Endothelial cell of umbilical vein (primary cell): Measurements from ENCODE around the gene OR51D1. TPM values are rescaled to one million over a fixed set of nuclear protein-coding genes. Genes with fewer than 3 reads are reported as not detected.

Source experiments
- BruUV-seq: library from RNA; stranded (reverse); fragments of 400-500 nt; replicated peaks from 2 replicates; lab custom pipeline; 2021; lab: Mats Ljungman, UMichigan
- CTCF ChIA-PET: fragments of 300-600, 350-600 bp; sonication (Branson Sonifier 250); formaldehyde crosslinking; loops from one replicate; lab custom pipeline; 2021; ENCODE audit warnings: antibody characterized with exemption, inconsistent platforms; lab: Charles Lee
- POLR2A ChIA-PET: fragments of 300-600, 350-600 bp; sonication (Branson Sonifier 250); formaldehyde crosslinking; loops from one replicate; lab custom pipeline; 2021; ENCODE audit warnings: antibody characterized with exemption, inconsistent platforms; lab: Charles Lee
- DNase-seq: peaks from one replicate; pipeline ENCODE4 v3.0.0-alpha.2; 2011; ENCODE audit warnings: low read depth, low spot score
- FAIRE-seq: peaks from 2 replicates; lab custom pipeline; 2011; peaks lifted over from hg19 to GRCh38; lab: Jason Lieb, UNC
- H2AFZ ChIP-seq: 2 replicates; pipeline ENCODE4 v1.6.0; 2012; ENCODE audit warnings: low read depth, low read length, control low read depth, inconsistent platforms
- H3K27ac ChIP-seq: 2 replicates; pipeline ENCODE4 v1.5.1; 2011; ENCODE audit warnings: low read depth, mild to moderate bottlenecking, control low read depth, low read length, moderate library complexity; ENCODE audit not compliant: insufficient read depth
- H3K27me3 ChIP-seq, 2 experiments: 2 replicates each; pipeline versions ENCODE4 v1.6.0 to v1.6.1; 2011; ENCODE audit warnings: low read length in 2 of 2, mixed read lengths in 1 of 2; ENCODE audit not compliant: control insufficient read depth in 2 of 2, insufficient read depth in 2 of 2
- H3K36me3 ChIP-seq, 2 experiments: 2 replicates in 1 of 2; 3 replicates in 1 of 2; pipeline ENCODE4 v1.5.1; 2011; ENCODE audit warnings: low read length in 2 of 2, mild to moderate bottlenecking in 1 of 2, moderate library complexity in 1 of 2; ENCODE audit not compliant: control insufficient read depth in 2 of 2, insufficient read depth in 2 of 2; ENCODE audit errors: extremely low read depth in 1 of 2
- H3K4me1 ChIP-seq: 3 replicates; pipeline ENCODE4 v1.5.1; 2011; ENCODE audit warnings: mild to moderate bottlenecking, low read length; ENCODE audit not compliant: control insufficient read depth, insufficient read depth; ENCODE audit errors: extremely low read depth
- H3K4me2 ChIP-seq: 2 replicates; pipeline ENCODE4 v1.6.1; 2011; ENCODE audit warnings: low read length, control low read depth, mixed read lengths; ENCODE audit not compliant: insufficient read depth
- H3K4me3 ChIP-seq, 3 experiments: fragments of 200-600 bp in 1 of 3; sonication (generic), shearing (Covaris generic) in 1 of 3; replicated peaks in 1 of 3; 2 replicates each; pipeline ENCODE4 v1.5.1; 2011 to 2016; ENCODE audit warnings: control low read depth in 3 of 3, low read length in 3 of 3, mild to moderate bottlenecking in 2 of 3, inconsistent platforms in 1 of 3, low read depth in 1 of 3, moderate library complexity in 1 of 3; ENCODE audit not compliant: insufficient read depth in 1 of 3
- H3K79me2 ChIP-seq: 2 replicates; pipeline ENCODE4 v1.6.0; 2012; ENCODE audit warnings: low read length, inconsistent platforms; ENCODE audit not compliant: control insufficient read depth, insufficient read depth
- H3K9ac ChIP-seq: replicated peaks from 2 replicates; pipeline ENCODE3; 2011; ENCODE audit warnings: low read length, control low read depth; ENCODE audit not compliant: insufficient read depth; ENCODE audit errors: extremely low read depth
- H3K9me1 ChIP-seq: replicated peaks from 3 replicates; pipeline ENCODE4 v1.6.0; 2011; ENCODE audit warnings: mild to moderate bottlenecking, low read length; ENCODE audit not compliant: control insufficient read depth, insufficient read depth; ENCODE audit errors: extremely low read depth
- H3K9me3 ChIP-seq: replicated peaks from 2 replicates; pipeline ENCODE4 v1.5.1; 2012; ENCODE audit warnings: low read length, inconsistent platforms; ENCODE audit not compliant: control insufficient read depth, insufficient read depth
- H4K20me1 ChIP-seq: replicated peaks from 2 replicates; pipeline ENCODE3; 2011; ENCODE audit warnings: mild to moderate bottlenecking, low read length; ENCODE audit not compliant: control insufficient read depth, insufficient read depth; ENCODE audit errors: extremely low read depth
- EZH2 ChIP-seq: IDR thresholded peaks from 2 replicates; pipeline ENCODE4 v1.6.1; 2012; ENCODE audit warnings: borderline replicate concordance, low read depth, mild to moderate bottlenecking, moderate library complexity, low read length, inconsistent platforms; ENCODE audit not compliant: severe bottlenecking
- FOS ChIP-seq: IDR thresholded peaks from 2 replicates; pipeline ENCODE4 v1.6.1; 2011; ENCODE audit warnings: mild to moderate bottlenecking, low read length, moderate library complexity, borderline replicate concordance; ENCODE audit not compliant: insufficient read depth
- GATA2 ChIP-seq: IDR thresholded peaks from 2 replicates; pipeline ENCODE4 v1.7.0; 2011; ENCODE audit warnings: low read depth, mild to moderate bottlenecking, moderate library complexity, mixed read lengths, low read length; ENCODE audit not compliant: insufficient read length, insufficient read depth
- JUN ChIP-seq: IDR thresholded peaks from 2 replicates; pipeline ENCODE4 v1.6.1; 2011; ENCODE audit warnings: borderline replicate concordance, low read depth; ENCODE audit not compliant: insufficient read length, insufficient read depth
- MYC ChIP-seq: IDR thresholded peaks from one replicate; pipeline ENCODE4 v1.6.1; 2011; ENCODE audit warnings: mild to moderate bottlenecking, low read depth, low read length
- POLR2A ChIP-seq: IDR thresholded peaks from 2 replicates; pipeline ENCODE4 v1.6.1; 2012; ENCODE audit warnings: low read depth, mild to moderate bottlenecking, control low read depth, low read length
- POLR2AphosphoS5 ChIP-seq: IDR thresholded peaks from 2 replicates; pipeline ENCODE4 v1.6.1; 2012; ENCODE audit warnings: low read depth, mild to moderate bottlenecking, control low read depth, low read length, moderate library complexity; ENCODE audit not compliant: insufficient read depth
- dilution Hi-C: fragments of 300-500 bp; cut with MboI; formaldehyde crosslinking; loops from one replicate; pipeline ENCODE4 v1.15.0; 2019; ENCODE audit warnings: low sequenced_read_pairs; ENCODE audit not compliant: extremely low pct_ligation_motif_present
- intact Hi-C: fragments of 100-400 bp; cut with micrococcal nuclease; formaldehyde crosslinking; loops from one replicate; pipeline ENCODE4 v1.10.0; 2022
- polyA plus RNA-seq, 4 experiments: library from polyadenylated mRNA; depleted of rRNA in 3 of 4; stranded (reverse) in 3 of 4; unstranded in 1 of 4; fragments of >200 nt; gene quantifications; 2 replicates each; pipeline versions ENCODE4 v1.2.1 to v1.2.3, GENCODE V29; 2011 to 2012; ENCODE audit warnings: missing spikeins in 1 of 4
- total RNA-seq: library from RNA; stranded (reverse); gene quantifications from 2 replicates; pipeline ENCODE4 v1.2.3, GENCODE V29; 2021
- TF ChIP-seq, protein P1 (sequence below): IDR thresholded peaks from 2 replicates; pipeline ENCODE4 v1.6.1; 2011; ENCODE audit not compliant: insufficient read depth, insufficient read length
- TF ChIP-seq, protein P2 (sequence below), 2 donors: IDR thresholded peaks; 1 replicate in 1 of 2; 2 replicates in 1 of 2; pipeline ENCODE4 v1.5.1; 2011; ENCODE audit warnings: low read length in 2 of 2, mild to moderate bottlenecking in 2 of 2, moderate library complexity in 2 of 2, control low read depth in 1 of 2, inconsistent platforms in 1 of 2, low read depth in 1 of 2; ENCODE audit not compliant: insufficient read depth in 1 of 2; ENCODE audit errors: extremely low read depth in 1 of 2

OR51D1 gene
- total and polyA plus RNA-seq, 2 donors (not counting 3 experiments of a cell fraction or from before 2014, with no cell fraction given): not detected

DNA sequence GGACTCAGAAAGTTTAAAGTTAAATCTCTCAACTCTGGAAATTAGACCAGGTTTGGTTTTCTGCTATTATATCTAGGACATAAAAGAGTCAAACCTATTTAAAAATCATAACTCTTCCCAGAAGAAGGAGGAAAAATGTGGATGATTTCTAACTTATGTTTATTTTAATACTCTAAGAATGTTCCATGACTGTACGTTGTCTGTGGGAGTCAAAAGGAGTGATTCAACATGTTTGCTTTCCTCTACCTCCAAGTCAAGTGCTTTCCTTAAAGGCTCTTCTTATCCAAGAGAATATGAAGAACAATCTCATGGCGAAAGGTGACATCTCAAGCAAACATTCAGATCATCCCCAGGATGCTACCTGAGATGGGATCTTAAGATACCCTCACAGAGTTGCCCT is 28.1 kb downstream of the OR51D1 start:
- no peak for DNase-seq
- H3K4me1 ChIP-seq: no peaks in the 10 kb centered on the region
- H3K9me1 ChIP-seq: no peaks in the 10 kb centered on the region
- no TSS peak for BruUV-seq
- H3K27me3 ChIP-seq: no peaks in the 10 kb centered on the region
- ChIA-PET POLR2A (no interaction called here), CTCF (no interaction called here)
- H3K4me3 ChIP-seq: no peak overlapping the region
- intact Hi-C loops (no loop called here), dilution Hi-C loops (no loop called here)
- H3K9me3 ChIP-seq: no peaks in the 10 kb centered on the region
- no peaks in the 10 kb centered on the region for H3K79me2 ChIP-seq
- no peaks in the 10 kb centered on the region for H4K20me1 ChIP-seq
- H3K4me2 ChIP-seq: no peak overlapping the region
- FAIRE-seq: no peak
- H3K36me3 ChIP-seq: no peaks in the 10 kb centered on the region
- H3K27ac ChIP-seq: no peak overlapping the region
- no peak overlapping the region for H3K9ac ChIP-seq
- no peak for TF ChIP-seq EZH2
- TF ChIP-seq, protein P1, sequence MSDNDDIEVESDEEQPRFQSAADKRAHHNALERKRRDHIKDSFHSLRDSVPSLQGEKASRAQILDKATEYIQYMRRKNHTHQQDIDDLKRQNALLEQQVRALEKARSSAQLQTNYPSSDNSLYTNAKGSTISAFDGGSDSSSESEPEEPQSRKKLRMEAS: no peak
- TF ChIP-seq JUN: no peak
- no peak for TF ChIP-seq FOS
- TF ChIP-seq MYC: no peak
- no peak for TF ChIP-seq POLR2A
- TF ChIP-seq, protein P2, sequence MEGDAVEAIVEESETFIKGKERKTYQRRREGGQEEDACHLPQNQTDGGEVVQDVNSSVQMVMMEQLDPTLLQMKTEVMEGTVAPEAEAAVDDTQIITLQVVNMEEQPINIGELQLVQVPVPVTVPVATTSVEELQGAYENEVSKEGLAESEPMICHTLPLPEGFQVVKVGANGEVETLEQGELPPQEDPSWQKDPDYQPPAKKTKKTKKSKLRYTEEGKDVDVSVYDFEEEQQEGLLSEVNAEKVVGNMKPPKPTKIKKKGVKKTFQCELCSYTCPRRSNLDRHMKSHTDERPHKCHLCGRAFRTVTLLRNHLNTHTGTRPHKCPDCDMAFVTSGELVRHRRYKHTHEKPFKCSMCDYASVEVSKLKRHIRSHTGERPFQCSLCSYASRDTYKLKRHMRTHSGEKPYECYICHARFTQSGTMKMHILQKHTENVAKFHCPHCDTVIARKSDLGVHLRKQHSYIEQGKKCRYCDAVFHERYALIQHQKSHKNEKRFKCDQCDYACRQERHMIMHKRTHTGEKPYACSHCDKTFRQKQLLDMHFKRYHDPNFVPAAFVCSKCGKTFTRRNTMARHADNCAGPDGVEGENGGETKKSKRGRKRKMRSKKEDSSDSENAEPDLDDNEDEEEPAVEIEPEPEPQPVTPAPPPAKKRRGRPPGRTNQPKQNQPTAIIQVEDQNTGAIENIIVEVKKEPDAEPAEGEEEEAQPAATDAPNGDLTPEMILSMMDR (IDR thresholded peaks at IDR 0.05; ENCODE audit: extremely low read depth in 1 of 2, insufficient read depth in 1 of 2, low read depth in 1 of 2, low read length in 2 of 2): no peak
- no peak for TF ChIP-seq POLR2AphosphoS5
- no peak for TF ChIP-seq GATA2
- H2AFZ ChIP-seq: no peak overlapping the region
